ENCODE measurements around the gene KRT71.

KRT71 gene

DNA sequence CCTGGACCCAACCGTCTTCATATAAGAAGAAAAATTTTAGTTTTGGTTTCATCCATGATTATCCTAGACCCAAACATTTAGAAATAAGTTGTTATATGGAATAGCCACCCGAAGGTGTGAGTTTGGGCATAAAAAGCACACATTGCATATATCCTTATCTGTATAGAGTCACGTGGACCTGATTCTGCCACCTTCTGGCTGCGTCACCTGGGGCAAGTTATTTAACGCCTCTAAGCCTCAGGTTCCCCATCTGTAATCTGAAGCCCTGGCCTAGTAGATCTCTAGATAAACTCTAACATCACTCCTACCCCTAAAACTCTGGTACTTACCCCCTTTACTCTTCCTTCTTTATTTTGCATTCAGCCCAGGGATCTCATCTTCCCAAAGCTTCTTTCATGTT, 18.5 kb downstream of the KRT71 start:
- DNase-seq = no peak

DNA sequence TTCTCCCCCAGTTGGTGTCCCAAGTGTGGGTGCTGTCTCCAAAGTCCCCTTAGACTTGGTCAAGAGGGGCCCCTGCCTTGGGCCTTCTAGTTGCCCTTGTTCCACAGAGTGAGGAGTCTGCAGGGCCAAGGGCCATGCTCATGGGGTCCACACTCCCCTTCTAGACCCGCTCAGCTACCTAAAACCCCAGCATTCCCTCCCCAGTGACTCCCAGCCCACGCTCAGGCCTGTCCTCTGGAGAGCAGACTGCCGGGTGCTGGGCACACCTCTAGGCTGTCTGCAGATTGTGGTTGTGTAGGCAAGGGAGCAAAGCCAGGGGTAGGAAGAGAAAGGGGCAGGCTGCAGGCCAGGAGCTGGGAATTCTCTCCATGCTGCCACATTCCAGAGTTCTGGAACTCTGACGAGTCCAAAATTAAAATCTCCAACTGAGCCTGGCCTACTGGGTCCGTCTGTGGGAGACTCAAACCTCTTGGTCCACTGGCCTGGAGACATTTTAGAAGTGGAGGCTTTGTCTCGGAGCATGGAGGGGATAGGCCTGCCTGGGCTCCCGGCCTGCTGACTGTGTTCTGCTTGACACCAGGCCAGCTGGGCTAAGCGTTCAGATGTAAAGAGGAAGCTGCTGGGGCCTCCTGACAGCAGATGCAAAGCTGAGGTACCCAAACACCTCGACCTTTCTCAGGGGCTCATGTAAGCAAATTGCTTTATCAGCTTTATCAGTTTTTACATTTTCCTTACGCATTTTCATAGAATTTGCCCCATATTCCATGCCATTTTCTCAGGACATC, 19.1 kb downstream of the KRT71 start:
- no peak for DNase-seq

GRCh38 chr12:52532636-52533035, 20.3 kb downstream of the KRT71 start:
- DNase-seq = no peak

GRCh38 chr12:52531566-52532300, 21.2 kb downstream of the KRT71 start:
- no peak for DNase-seq

- DNase-seq = no peak
These were observed 22.0 kb downstream of the KRT71 start for GRCh38 chr12:52530905-52531304.

- DNase-seq = no peak
These were observed 22.6 kb downstream of the KRT71 start for GRCh38 chr12:52530366-52530765.

GRCh38 chr12:52529846-52530245, 23.1 kb downstream of the KRT71 start:
- DNase-seq = no peak

- DNase-seq = no peak
These were observed 23.5 kb downstream of the KRT71 start for GRCh38 chr12:52529417-52529816.

DNA sequence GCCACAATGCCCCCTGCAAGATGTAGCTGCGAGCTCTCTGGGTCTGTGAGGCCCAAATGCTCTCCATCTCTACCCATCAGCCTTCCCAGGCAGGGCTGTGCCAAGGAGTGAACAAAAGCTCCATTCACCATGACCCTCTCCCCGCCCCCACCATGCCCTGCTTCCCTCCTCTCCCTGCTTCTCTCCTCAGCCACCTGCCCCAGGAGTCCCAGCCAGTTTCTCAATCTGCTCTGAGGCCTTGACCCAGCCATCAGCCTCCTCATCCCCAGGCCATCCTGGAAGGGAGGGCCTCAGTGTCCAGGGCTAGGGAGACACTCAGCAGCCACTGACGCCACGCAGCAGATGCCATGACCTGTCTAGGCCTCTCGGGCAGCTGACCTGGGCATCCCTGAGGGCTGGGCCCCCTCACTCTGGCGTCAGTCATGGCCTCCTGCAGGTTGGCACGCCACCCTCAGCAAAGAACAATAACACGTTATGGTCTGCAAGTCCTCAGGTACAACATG, 24.3 kb downstream of the KRT71 start:
- no peak for DNase-seq

DNA sequence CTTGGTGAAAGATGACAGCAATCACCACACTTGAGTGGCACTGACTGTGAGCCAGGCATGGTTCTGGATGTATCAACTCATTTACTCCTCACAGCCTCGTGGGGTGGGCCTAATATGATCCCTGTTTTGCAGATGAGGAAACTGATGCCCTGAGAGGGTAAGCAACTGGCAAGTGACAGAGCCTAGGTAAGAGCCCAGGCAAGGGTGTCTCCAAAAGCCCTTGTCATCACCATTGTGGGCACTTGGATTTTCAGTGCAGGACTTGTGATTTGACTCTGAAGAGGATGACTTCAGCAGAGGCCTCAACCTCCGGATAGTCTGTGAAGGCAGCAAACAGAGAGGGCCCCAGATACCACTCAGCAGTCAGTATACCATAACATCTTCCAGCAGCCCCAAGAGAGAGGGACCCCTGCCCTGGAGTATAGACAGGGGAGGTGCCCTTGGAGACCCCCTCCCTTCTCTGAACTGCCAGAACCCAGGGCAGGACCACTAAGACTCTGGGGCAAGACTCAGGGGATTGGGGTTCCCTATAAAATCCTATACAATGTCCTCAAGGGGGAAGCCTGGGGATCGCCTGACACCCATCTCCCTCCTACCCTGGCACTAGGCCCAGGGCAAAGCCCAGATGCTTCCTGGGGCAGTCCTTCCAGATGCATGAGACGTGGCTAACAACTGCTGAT, 25.7 kb downstream of the KRT71 start:
- no peak for DNase-seq

DNA sequence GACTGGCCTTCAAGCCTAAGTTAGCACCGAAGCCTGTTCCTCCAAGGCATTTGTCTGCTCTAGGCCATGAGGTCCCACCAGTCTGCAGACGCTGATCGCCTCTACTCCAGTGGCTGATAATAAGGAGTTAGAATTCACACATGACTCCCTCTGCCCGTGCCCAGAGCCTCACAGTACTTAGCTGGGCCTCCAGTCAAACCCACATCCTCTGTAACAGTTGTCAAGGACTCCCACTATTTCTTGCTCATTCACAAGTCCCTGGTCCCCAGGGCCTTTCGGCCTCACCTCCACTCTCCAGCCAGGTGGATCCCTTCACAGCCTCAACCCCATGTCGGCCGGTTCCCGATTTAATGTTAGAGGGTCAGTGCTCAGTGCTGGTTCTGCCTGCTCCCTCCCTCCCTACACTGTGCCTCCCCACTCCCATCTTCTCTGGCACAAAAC, 26.4 kb downstream of the KRT71 start:
- DNase-seq = no peak

DNA sequence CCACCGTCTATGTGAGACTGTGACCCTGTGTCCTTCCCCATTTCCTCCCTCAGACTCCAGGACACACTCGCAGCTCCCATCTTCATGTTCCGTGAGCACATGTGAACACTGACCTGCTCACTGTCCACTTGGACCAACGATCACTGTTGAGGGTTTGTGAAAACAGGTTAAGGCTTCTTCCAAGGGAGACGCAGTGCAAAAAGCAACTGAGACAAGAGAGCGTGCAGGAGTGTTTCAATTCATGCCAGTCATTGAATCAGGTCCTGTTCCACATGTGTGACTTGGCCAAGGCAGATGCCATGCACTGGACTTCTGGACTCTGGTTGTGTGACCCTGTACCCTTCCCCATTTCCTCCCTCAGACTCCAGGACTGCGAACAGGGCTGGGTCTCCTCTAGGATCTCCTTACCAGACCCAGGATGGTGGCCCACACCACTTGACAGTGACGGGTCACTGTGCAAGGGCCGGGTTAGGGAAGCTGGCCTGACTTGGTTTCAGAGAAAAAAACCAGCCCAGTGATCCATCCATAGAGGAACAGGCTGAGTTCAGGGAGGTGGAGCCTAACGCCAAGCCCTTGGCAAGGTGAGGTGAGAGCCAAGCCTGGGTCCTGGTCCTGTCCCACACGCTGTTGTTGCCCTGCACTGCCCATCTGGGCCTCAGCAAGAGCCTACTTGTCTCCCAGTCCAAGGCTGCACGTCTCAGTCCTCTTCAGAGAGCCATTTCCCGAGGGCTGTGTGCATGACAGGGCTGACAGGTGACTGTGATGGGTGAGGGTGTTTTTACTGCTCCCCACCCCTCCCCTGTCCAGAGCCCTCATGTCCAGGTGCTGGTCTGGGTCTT, 27.1 kb downstream of the KRT71 start:
- DNase-seq = no peak

GRCh38 chr12:52524898-52525591, 27.9 kb downstream of the KRT71 start:
- DNase-seq = no peak

DNA sequence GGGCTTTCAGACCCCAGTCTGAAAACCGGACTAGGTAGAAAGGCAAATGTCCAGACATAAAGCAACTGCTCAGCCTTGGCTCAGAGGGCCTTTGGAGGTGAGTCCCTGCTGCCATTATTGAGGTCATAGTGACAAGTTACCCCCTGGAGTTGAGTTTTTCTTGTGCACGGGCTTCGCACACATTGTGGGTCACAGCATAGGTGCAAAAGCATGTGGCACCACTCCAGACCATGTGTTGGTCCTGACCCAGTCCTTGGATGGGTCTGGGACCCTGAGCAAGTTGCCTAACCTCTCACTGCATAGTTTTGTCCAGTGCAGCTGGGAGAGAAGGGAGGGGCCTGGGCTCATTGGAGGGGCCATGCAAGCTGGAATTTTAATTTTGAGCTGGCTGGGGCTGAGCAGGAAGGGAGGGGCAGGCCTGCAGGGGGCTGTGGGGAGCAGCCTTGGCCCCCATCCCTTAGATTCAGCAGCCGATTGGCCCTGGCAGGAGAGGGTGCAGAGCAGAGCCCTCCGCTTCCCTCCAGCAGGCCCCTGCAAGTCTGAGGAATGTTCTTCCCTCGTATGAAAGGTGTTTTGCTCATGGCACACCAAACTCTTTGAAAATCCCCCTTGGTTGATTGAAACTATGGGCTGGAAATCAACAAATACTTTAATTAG, 28.6 kb downstream of the KRT71 start:
- DNase-seq = no peak

GRCh38 chr12:52523824-52524223, 29.1 kb downstream of the KRT71 start:
- no peak for DNase-seq

GRCh38 chr12:52522346-52523011, 30.5 kb downstream of the KRT71 start:
- no peak for DNase-seq

DNA sequence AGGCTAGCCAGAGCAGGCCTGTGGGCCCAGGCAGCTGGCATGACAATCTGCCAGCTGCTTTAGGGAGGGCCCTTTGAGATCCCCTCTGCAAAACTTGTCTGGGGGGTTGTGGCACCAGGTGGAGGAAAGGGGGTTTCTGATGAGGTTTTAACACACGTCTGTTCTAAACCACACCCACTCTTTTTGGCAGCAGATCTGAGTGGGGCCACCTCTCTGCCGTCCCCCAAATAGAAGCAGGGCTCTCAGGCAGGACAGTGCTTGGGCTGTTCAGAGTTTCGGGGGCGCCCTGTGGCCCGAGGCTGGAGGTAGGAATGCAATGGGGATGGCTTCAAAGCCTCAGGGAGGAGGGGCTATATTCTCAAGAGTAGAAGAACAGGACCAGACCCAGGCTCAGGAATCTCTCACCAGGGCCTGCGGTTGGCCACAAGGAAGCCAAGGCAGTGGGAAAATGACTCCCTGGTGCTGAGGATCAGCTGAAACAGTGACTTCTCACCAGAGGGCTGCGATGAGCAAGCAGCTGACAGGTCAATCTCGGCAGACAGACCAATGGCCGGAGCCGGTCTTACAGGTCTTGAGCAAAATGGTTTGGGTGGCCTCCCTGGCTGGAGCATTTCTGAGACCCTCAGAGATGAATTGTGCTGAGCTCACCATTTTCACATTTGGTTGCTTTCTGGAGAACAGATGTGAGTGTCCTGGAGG, 31.2 kb downstream of the KRT71 start:
- no peak for DNase-seq

GRCh38 chr12:52521175-52521567, 31.8 kb downstream of the KRT71 start:
- no peak for DNase-seq

DNA sequence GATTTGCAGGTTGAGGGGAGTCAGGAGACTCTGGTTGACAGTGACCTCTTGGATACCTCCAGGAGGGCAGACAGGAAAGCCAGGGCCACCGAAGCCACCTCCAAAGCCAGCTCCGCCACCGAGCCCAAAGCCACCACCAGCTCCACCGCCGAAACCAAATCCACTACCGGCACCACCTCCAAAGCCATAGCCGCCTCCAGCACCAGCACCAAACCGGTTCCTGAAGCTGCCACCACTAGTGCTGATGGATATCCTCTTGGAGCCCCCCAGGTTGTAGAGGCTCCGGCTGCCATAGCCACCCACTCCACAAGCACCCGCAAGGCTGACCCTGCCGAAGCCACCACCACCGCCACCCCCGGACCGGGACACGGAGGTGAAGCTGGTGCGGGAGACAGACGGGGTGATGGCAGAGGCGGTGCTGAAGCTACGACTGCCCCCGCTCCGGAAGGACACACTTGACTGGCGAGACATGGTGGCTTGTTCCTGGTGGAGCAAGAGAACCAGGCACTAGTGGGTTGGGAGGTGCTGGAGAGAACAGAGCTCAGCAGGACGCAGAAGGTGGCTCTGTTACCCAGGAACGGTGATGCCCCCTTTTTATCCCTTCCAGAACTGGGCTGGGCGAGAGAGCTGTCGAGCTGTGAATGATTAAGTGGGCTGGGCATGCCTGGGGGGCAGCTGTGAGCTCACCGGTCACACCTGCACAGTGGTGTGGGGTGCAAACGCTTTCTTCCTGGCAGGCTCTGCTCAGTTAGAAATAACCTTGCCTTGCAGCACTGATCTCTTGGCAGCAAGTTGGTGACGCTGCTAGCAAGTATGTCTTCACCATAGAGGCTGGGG, 32.9 kb downstream of the KRT71 start, which contains the start of gene KRT5:
KRT5 (minus strand) TSS at position 569 of the 837 bp plus-strand sequence; CDS start at position 471, 98 bp downstream.
- DNase-seq = peak; percentile 33
